HG03442 (cell line): ENCODE data around the gene ZNF783.
"Not testable (repeated sequence)": the region's sequence is repeated elsewhere in the genome, so short reads cannot be mapped to it uniquely, and the experiment has no call there.

Source experiments
- ATAC-seq: cut with Tn5 transposase; IDR thresholded peaks from one replicate; pipeline ENCODE4 v1.9.1; 2021; ENCODE audit warnings: mild to moderate bottlenecking, moderate library complexity; ENCODE audit not compliant: unreplicated experiment

Gene ZNF783

DNA sequence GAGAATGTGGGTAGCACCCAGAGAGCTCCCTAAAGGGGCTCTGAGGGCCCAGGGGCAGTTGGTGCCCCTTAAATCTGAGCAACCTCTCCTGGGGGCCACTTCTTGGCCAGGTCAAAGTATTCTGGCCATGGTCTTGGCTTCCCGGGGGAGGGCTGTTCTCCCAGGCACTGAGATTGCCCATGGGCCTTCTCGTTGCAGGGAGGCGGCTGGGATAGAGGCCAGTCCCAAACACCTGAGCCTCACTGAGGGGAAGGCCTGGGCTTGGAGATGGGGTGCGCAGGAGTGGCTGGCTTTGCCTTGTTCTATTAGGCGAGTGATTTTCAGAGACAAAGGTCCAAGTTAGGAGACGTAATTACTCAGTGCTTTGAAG lies 33.5 kb downstream of the ZNF783 start:
- ATAC-seq: no peak

DNA sequence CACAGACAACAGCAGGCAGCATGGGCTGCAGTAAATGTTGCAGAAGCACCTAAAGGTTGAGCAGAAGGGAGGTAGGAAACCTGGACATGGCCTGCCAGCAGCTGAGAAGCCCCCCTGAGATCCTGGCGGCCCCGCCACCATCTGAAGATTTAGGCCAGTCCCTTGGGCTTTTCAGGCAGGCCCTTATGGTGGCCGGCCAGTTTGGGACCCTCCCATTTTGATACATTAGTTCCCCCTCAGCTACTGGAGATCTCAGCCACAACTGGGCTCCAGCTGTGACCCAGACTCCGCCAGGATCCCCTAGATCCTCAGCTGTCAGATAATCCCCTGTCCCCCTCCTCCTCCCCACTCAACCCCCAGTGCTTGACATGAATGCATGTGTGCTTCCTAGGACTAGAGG lies 34.4 kb downstream of the ZNF783 start:
- ATAC-seq: no peak

DNA sequence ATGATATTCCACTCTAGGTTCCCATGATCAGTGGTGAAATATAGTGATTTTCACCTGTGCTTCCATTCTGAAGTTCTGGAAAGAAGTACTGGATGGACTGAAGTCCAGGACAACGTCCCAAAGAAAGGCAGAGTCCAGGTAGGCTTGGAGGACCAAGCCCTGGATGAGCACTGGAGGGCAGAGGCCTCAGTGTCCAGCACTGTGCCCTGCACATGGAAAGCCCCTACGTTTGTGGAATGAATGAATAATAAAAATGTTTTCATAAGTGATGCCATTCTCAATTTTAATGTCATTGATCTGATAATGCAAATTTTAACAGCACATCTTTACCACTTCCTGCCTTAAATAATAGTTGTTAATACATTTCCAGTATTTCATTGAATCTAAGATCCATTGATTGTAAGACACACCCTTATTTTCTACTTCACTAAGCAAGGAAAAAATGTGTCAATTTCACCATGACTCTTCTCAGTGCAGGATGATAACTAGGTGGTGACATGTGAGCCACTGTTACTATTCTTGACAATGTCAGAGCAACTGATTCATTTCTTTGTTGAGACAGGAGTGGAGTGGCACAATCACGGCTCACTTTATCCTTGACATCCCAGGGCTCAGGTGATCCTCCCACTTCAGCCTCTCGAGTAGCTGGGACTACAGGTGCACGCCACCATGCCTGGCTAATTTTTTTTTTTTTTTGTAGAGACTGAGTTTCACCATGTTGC lies 35.2 kb downstream of the ZNF783 start:
- ATAC-seq: no peak

DNA sequence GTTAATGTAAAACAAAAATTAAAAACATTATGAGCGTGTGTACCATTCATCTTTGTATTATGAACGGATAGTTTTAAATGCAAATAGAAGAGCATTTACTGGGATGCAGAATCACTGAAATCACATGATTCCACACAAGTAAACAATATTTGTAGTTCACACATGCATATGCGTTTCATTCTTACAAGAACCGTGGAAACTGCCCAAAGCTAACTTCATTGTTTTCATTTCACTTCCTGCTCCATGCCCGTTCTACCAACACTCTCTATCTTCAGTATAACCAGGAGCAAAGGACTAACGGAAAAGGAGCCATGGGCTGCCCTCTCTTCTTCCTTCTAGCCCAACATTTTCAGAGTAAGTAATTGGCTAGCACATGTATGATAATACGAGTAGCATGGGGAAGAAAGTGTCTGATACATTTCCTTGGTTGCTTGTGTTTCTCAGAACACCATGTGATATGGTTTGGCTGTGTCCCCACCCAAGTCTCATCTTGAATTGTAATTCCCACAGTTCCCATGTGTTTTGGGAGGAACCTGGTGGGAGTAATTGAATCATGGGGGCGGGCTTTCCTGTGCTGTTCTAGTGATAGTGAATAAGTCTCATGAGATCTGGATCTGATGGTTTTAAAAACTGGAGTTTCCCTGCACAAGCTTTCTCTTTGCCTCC lies 38.8 kb downstream of the ZNF783 start:
- no peak for ATAC-seq

DNA sequence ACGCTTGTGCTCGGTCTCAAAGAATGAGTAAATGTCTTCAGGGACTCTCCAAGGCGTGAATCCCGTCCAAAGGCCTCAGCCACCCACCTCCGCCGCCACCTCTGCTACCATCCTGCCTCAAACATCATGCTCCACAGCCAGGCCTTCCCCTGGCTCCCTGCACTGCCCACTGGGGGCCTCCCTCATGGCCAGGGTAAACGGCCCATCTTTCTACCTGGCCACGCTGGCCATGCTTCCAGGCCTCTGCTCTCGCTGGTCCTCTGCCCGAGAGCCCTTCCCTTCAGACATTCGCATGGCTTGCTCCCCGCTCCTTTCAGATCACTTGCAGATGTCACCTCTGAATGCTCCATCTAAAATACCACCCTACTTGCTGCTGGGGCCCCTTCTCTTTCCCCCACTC lies 40.2 kb downstream of the ZNF783 start:
- no peak for ATAC-seq

DNA sequence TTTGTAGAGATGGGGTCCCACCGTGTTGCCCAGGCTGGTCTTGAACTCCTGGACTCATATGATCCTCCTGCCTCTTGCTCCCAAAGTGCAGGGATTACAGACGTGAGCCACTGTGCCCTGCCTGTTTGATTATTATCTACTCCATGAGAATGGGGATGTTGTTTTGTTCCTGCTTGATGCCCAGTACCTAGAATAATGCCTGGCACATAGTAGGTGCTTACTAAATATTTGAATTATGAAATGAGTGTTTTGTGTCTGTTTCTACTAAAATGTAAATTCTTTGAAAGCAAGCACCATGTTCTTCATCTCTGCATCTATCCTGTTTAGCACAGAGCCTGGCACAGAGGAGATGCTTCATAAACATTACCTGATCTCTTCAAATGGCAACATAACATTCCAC lies 40.9 kb downstream of the ZNF783 start:
- ATAC-seq: no peak

DNA sequence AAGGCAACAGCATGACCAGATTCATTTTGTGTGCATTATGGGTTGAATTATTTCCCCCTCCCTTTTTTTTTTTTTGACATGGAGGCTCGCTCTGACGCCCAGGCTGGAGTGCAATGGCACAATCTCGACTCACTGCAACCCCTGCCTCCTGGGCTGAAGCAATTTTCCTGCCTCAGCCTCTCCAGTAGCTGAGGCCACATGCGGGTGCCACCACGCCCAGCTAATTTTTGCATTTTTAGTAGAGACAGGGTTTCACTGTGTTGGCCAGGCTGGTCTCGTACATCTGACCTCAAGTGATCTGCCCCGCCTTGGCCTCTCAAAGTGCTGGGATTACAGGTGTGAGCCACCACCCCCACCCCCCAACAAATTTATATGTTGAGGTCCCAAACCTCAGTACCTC lies 42.0 kb downstream of the ZNF783 start:
- no peak for ATAC-seq

DNA sequence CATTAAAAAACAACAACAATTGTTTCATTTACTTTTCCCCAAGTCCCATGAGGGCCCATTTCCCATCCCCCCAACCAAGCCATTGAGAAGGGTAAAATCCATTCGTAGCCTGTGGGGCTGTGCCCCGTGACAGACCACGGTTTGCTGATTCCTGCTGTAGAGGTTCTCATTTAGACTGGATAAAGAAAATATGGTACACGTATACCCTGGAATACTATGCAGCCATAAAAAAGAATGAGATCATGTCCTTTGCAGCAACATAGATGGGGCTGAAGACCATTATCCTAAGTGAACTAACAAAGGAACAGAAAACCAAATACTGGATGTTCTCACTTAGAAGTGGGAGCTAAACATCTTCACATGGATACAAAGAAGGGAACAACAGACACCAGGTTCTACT lies 44.9 kb downstream of the ZNF783 start:
- no peak for ATAC-seq

DNA sequence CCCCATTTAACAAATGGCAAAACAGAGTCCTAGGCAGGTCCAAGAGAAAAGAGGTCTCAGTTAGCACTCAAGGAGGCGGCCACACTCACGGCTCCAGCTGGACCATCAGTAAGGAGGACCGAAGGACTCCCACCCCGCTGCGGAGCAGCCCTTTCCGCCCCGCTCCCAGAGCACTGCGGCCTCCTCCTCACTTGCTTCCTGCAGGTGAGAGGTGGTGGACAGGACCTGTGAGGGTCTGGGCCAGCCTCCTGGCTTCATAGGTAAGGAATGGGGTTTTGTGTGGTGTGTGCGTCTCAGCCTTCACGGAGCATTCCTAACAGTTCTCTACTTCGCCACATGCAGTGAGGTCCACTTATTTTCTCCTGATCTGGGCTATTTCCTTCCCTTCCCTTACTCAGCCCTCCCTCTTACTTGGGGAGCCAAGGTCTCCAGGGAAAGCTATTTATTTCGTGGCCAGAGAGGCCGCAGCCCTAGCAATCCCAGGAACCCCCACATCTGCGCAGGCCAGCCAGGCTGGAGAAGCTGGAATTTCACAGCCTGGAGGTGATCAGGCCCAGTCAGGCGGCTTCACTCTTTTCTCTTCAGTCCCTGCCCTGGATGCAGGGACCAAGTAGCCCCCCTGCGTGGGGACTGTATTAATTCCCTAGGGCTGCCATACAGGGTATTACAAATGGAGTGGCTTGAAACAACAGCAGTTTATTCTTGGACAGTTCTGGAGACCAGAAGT lies 45.9 kb downstream of the ZNF783 start:
- ATAC-seq: no peak

DNA sequence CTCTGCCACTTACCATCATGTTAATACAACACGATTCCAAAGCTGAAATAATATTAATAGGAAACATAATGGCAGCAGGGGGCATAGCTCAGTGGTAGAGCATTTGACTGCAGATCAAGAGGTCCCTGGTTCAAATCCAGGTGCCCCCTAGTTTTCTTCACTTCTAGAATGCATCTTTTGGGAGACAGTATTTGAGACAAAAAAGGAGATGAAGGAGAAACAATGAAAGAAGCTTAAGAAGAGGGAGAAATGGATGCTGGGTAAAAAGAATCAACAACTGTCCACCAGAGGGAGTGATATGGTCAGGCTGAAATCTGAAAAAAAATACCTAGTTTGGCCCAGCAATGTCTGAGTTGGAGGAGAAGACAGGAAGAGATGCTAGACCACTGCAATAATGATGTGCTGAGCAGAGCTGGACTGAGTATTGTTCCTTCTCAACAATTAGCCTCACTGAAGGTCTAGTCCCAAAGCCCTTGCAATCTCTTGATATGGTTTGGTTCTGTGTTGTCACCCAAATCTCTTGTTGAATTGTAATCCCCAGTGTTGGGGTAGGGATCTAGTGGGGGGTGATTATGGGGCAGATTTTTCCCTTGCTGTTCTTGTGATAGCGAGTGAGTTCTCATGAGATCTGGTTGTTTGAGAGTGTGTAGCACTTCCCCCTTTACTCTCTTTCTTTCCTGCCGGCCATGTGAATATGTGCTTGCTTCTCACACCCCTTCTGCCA lies 48.3 kb downstream of the ZNF783 start:
- ATAC-seq: no peak

DNA sequence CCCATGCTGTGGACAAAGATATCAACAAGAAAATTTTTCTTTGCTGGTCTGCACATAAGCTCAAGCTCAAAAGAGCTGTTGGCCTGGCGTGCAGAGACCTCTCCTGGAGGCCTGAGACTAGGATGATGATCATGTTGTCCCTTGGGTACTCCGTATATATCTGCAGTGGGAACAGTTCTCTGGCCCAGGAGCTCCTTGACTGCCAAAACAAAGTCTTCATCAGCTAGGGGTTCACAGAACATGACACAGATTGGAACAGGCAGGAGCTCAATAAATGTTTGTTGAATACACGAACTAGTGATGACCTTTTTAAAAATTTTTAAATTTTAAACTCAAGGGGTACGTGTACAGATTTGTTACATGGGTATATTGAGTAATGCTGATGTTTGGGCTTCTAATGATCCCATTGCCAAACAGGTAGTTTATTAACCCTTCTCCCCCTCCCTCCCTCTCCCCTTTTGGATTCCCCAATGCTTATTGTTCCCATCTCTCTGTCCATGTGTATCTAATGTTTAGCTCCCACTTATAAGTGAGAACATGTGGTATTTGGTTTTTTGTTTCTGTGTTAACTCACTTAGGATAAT lies 49.1 kb downstream of the ZNF783 start:
- ATAC-seq: no peak

DNA sequence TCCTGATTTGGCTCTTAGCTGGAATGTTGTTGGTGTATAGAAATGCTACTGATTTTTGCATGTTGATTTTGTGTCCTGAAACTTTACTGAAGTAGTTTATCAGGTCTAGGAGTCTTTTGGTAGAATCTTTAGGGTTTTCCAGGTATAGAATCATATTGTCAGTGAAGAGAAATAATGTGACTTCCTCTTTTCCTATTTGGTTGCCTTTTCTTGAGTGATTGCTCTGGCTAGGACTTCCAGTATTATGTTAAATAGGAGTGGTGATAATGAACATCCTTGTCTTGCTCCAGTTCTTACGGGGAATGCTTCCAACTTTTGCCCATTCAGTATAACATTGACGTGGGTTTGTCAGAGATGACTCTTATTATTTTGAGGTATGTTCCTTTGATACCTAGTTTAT lies 52.0 kb downstream of the ZNF783 start:
- ATAC-seq: no peak

DNA sequence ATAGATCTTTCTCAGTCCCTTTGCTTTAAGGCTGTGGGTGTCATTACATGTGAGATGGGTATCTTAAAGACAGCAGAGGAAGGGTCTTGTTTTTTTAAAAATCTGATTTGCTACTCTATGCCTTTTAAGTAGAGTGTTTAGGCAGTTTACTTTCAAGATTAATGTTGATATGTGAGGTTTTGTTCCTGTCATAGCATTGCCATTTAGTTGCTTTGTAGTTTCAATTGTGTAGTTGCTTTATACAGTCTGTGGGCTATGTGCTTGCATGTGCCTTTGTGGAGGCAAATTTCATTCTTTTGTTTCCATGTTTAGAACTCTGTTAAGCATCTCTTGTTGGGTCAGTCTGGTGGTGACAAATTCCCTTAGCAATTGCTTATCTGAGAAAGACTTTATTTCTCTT lies 54.6 kb downstream of the ZNF783 start:
- ATAC-seq: no peak

DNA sequence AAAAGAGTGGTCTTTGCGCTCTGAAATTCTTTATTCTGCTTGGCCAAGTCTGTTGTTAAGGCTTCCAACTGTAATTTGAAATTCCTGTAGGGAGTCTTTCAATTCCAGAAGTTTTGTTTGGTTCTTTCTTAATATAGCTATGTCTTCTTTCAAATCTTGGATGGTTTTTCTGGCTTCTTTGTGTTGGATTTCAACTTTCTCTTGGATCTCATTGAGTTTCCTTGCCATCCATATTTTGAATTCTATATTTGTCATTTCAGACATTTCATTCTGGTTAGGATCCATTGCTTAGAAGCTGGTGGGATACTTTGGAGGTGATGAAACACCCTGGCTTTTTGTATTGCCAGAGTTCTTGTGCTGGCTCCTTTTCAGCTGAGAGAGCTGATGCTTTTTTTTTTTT lies 55.5 kb downstream of the ZNF783 start:
- no peak for ATAC-seq

DNA sequence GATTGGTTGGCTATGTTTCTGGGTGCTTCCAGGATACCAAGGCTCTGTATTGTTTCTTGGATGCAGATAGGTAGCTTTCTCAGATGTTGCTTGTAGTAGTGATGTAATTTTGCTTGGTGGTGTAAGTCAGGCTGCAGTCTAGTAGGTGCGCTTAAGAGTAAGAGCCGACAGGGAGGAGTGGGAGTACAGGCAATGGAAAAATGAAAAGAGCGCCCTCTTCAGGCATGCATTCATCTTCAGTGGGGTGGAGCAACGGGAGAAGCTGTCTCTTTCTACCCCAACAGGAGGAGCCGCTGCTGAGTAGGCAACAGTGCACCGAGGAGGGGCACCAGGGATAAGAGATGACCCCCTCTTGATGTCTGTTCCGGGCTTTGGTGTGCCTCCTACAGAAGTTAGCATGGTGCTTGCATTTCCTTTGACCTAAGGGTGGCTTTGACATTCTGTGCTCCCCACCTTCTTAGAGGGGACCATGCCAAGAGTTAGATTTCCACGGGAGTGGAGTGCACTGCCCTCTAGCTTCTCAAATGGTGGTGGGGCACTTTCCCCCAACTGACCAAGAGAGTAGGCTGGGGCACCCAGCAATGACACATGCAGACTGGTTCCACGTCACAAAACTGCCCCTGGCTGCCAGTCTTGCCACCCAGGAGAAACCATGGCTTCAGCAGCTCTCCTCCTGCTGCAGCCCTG lies 56.1 kb downstream of the ZNF783 start:
- ATAC-seq: no peak

DNA sequence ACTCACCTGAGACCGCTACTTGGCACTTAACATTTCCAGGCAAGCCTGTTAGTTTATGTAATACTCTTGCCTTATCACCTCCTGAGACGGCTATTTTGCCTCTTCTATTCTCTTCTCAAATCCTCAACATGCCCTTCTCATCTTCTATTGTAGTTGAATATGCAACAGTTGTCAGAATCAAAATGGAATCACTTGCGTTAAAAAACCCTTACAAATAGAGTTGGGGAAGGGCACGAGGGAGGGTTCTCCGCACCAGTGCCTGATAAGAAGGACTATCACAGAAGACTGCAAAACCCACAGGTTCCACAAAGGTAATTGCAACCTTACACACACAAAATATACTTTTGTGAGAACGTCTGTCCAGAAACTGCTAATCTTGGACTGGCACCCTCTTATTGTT lies 57.4 kb downstream of the ZNF783 start:
- no peak for ATAC-seq

DNA sequence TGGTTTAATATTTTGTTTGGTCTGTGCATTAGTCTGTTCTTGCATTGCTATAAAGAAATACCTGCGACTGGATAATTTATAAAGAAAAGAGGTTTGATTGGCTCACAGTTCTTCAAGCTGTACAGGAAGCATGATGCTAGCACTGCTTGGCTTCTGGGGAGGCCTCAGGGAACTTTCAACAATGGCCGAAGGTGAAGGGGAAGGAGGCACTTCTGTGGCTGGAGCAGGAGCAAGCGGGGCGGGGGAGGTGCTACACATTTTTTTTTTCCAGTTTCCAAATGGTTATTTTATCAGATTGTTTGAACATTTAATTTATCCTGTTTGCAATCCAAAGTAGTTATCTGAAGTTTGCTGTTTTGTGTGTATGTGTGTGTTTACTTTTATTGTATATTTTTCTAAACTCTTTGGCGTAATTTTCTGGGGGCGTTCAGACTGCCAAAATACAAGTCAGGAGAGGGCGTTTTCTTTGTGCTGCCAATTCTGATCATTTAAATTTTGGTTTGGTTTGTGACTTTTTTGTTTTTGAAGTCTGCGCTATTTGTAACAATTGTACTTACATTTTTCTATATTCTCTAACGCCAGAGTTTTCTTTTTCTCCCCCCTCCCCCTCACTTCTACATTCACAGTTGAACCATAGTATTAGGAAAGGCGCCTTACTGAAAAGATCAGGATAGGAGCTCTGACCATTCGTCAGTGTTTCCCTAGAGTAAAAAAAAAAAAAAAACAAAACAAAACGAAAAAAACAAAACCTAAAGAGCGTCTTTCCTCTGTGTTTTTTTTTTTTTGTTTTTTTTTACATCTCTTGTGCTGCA lies 58.5 kb downstream of the ZNF783 start:
- no peak for ATAC-seq

DNA sequence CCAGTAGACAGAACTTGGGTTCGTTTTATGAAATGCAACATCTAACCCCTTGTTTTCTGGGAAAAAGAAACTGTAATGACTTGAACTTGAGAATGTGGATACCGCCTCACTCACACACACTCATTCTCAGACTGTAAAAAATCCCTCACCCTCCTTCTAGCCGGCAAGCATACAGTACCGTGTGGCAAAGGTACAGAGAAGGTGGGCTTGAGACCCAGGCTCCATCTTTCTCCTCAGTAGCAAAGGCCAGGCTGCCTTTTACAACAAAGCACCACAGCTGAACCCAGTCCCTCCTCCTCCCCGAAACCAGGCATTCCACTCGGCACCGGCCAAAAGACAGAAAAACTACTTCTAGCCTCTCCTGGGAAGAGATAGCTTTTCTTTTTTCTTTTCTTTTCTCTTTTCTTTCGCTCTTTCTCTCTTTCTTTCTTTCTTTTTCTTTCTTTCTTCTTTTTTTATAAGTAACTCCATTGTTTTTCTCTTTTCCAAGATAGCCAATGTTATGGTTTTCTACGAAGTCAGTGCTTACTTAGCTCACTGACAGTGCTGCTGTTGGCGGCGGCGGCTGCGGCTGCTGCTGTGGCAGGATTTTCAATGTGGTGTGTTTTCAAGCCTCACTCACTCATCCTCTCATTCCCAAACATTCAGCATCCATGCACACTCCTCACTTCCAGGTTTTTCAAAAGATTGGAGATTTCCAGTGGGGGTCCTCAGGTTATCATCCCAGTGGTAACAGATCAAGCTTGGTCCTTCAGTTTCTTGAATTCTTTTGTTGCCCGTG lies 59.3 kb downstream of the ZNF783 start:
- not testable (repeated sequence) for ATAC-seq

DNA sequence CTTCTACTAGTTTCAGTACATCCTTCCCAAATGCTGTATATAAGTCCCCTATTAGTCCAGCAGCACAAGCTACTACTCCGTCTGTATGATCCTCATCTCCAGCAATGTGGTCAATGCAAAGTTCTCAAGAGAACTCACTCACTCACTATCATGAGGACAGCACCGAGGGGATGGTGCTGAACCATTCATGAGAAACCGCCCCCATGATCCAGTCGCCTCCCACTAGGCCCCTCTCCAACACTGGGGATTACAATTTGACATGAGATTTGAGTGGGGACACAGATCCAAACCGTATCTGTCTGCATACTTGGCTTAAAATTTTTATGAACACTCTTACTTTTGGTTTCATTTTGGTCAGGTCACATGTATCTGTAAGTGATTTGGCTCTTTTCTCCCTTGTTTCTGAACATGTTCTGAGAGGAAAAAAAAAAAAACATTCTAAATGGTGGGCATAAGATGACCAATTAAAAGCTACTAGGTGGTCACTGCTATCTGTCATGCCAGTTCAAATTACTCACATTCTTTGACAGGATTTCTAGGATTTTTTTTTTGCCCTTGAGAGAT lies 60.1 kb downstream of the ZNF783 start:
- ATAC-seq: no peak
